Pericardium fibroblast (primary cell): ENCODE data around the gene PCDHGA1. TPM values are rescaled to one million over a fixed set of nuclear protein-coding genes. Genes with fewer than 3 reads are reported as not detected.

ENCODE experiments used
- total RNA-seq: library from RNA; depleted of rRNA; stranded (reverse); fragments of >200 nt; gene quantifications from 2 replicates; pipeline ENCODE4 v1.2.3, GENCODE V29; 2015

PCDHGA1 gene
- total RNA-seq, 1 donor from 2014 or later = 0.85 TPM

DNA sequence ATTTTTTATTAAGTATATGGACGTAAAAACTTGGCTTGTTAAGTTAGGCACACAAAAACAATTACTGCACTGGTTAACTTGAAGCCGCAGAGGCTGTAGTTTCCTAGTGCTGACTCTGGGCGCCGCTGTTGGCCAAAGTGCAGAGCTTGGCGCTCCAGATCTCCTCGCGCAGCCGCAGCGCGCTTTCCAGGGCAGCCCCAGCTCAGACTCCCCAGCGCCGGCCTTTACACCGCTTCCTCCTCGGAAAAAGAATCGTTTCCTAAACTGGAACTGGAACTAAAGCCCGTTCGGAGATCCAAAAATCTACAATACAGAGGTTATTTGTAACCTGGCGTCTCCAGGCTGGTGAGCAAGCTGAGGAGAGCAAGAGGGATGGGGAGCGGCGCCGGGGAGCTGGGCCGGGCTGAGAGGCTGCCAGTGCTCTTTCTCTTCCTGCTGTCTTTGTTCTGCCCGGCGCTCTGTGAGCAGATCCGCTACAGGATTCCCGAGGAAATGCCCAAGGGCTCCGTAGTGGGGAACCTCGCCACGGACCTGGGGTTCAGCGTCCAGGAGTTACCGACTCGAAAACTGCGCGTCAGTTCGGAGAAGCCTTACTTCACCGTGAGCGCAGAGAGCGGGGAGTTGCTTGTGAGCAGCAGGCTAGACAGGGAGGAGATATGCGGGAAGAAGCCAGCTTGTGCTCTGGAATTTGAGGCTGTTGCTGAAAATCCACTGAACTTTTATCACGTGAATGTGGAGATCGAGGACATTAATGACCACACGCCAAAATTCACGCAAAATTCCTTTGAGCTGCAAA is 67.6 kb downstream of the PCDHGA1 start, which contains the start of gene PCDHGB5:
Gene PCDHGB5 (plus strand): TSS at position 192 of the 796 bp plus-strand sequence. CDS start 181 bp downstream, at position 373.

GRCh38 chr5:141402553-141403243 is 72.4 kb downstream of the PCDHGA1 start, which contains the start of gene PCDHGA9:
PCDHGA9 (plus strand) TSS chr5:141402778; CDS start chr5:141402953, 175 bp downstream.

DNA sequence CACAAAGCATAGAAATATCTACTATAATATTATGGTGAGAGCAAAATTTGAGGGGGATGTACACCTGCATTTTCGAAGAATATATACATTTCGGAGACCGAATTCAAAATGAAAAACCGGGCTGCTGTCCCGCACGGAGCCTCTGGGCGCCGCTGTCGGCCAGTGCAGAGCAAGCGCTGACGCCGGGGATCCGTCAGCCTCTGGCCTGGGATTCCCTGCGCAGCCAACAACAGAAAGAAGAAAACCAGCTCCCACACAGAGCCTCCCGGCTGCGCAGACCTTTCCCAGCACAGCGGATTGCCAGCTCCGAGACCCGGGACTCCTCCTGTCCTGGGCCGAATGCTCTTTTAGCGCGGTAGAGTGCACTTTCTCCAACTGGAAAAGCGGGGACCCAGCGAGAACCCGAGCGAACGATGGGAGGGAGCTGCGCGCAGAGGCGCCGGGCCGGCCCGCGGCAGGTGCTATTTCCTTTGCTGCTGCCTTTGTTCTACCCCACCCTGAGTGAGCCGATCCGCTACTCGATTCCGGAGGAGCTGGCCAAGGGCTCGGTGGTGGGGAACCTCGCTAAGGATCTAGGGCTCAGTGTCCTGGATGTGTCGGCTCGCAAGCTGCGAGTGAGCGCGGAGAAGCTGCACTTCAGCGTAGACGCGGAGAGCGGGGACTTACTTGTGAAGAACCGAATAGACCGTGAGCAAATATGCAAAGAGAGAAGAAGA is 77.6 kb downstream of the PCDHGA1 start, which contains the start of gene PCDHGB6:
Gene PCDHGB6 (plus strand): TSS at position 232 of the 716 bp plus-strand sequence. CDS start 182 bp downstream, at position 414.

GRCh38 chr5:141412854-141413539 is 82.7 kb downstream of the PCDHGA1 start, which contains the start of gene PCDHGA10:
PCDHGA10 (plus strand) TSS chr5:141412987; CDS start chr5:141413176, 189 bp downstream.

GRCh38 chr5:141417494-141418172 is 87.3 kb downstream of the PCDHGA1 start, which contains the start of gene PCDHGB7:
PCDHGB7 (plus strand) TSS chr5:141417677; CDS start chr5:141417860, 183 bp downstream.

DNA sequence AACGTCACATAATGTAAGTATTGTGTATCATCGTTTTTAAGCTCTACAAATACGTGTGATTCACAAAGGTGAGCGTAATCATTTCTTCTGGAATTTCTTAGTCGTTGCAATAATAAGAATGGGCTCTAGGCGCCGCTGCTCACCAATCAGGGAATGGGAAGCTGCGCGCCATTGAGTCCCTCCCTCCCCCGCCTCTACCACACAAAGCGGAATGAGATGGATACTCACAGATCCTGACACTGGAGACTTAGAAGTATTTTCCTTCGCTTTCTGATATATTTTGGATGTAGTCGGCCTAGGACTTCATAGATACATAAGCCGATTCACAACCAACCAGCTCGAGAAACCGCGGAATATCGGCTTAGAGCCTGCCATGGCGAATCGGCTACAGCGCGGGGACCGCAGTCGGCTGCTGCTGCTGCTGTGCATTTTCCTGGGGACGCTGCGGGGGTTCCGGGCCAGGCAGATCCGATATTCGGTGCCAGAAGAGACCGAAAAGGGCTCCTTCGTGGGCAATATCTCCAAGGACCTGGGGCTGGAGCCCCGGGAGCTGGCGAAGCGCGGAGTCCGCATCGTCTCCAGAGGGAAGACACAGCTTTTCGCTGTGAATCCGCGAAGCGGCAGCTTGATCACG is 90.7 kb downstream of the PCDHGA1 start, which contains the start of gene PCDHGA11:
Gene PCDHGA11 (plus strand): TSS at position 197 of the 634 bp plus-strand sequence. CDS start 177 bp downstream, at position 374.

GRCh38 chr5:141430332-141431113 is 100.2 kb downstream of the PCDHGA1 start, which contains the start of gene PCDHGA12:
PCDHGA12 (plus strand) TSS chr5:141430507; CDS start chr5:141430760, 253 bp downstream.

DNA sequence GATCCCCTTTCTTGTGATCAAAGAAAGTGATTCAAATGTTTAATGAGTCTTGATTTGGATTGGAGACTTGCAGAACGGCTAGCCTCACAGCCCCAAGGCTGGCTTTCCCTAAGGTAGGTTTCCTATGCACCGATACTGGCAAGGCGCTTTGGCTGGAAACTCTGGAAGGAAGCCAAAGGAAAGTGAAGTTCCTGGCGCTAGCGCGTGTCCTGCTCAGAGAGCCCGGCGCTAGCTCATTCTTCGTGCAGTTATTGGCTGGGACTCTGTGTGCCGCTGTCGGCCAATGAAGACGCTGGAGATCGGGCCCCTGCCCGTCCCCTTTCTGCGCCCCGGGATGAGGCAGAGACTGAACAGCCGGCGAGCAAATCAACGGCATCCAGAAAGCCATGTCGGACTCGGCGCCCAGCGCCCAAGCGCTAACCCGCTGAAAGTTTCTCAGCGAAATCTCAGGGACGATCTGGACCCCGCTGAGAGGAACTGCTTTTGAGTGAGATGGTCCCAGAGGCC is 145.4 kb downstream of the PCDHGA1 start, which contains the start of gene PCDHGC3:
Gene PCDHGC3 (plus strand): TSS at position 342 of the 507 bp plus-strand sequence. CDS start 151 bp downstream, at position 493.

DNA sequence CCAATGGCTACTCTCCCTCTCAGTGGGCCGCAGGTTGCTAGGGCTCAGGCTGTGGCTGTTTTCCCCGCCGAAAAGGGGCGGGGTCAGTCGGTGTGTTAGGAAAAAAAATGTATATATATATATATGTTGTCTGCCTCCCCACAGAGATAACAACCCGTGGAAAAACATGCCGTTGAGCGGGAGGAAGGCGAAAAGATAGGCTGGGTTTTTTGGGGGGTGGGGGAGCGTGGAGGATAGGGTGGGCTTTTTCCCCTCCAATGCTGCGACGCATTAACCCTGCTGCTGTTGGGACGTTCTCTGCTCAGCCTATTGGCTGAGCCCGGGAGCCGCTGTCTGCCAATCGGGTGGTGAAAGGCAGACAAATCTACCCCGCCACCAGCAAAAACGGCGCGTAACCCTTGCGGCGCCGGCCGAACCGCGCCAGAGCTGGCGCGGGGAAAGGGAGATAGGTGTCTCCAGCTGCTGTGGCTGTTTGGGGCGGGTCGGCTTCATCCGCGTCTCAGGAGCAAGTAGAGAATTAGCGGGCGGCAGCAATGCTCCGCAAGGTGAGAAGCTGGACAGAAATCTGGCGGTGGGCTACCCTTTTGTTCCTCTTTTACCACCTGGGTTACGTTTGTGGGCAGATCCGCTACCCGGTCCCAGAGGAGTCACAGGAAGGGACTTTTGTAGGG is 154.5 kb downstream of the PCDHGA1 start, which contains the start of gene PCDHGC4:
Gene PCDHGC4 (plus strand): TSS at position 390 of the 671 bp plus-strand sequence. CDS start 144 bp downstream, at position 534.

GRCh38 chr5:141488591-141489561 is 158.6 kb downstream of the PCDHGA1 start, which contains the start of gene PCDHGC5:
PCDHGC5 (plus strand) TSS chr5:141489081; CDS start chr5:141489241, 160 bp downstream.

Other genes starting within 250 kb of the PCDHGA1 start
- gene PCDHB2, start 235.9 kb upstream of the PCDHGA1 start, total RNA-seq = 0.09 and 0.93 TPM in 2 replicates
- 0.23 TPM in 1 of 2 replicates, not detected in the other for gene PCDHB3, start 230.0 kb upstream of the PCDHGA1 start, total RNA-seq
- gene PCDHB4, start 208.7 kb upstream of the PCDHGA1 start, total RNA-seq = 0.35 and 0.94 TPM in 2 replicates
- 0.34 and 2.2 TPM in 2 replicates for gene PCDHB5, start 195.3 kb upstream of the PCDHGA1 start, total RNA-seq
- 0.12 TPM in 1 of 2 replicates, not detected in the other for gene PCDHB6, start 180.5 kb upstream of the PCDHGA1 start, total RNA-seq
- 0.23 and 0.34 TPM in 2 replicates for gene PCDHB7, start 157.9 kb upstream of the PCDHGA1 start, total RNA-seq
- not detected in 2 replicates for gene PCDHB8, start 152.7 kb upstream of the PCDHGA1 start, total RNA-seq
- gene PCDHB16, start 148.1 kb upstream of the PCDHGA1 start, total RNA-seq = under 0.01 and 1.1 TPM in 2 replicates
- gene PCDHB9, start 143.4 kb upstream of the PCDHGA1 start, total RNA-seq = 0.23 and 0.43 TPM in 2 replicates
- 0.12 and 0.17 TPM in 2 replicates for gene PCDHB10, start 138.2 kb upstream of the PCDHGA1 start, total RNA-seq
- 0.12 TPM in 1 of 2 replicates, not detected in the other for gene PCDHB11, start 130.9 kb upstream of the PCDHGA1 start, total RNA-seq
- under 0.01 and 0.26 TPM in 2 replicates for gene PCDHB12, start 121.8 kb upstream of the PCDHGA1 start, total RNA-seq
- gene PCDHB13, start 116.6 kb upstream of the PCDHGA1 start, total RNA-seq = 0.35 and 0.43 TPM in 2 replicates
- gene PCDHB14, start 107.2 kb upstream of the PCDHGA1 start, total RNA-seq = 0.70 TPM in 1 of 2 replicates, not detected in the other
- under 0.01 and 0.12 TPM in 2 replicates for gene PCDHB15, start 85.1 kb upstream of the PCDHGA1 start, total RNA-seq
- gene SLC25A2, start 26.5 kb upstream of the PCDHGA1 start, total RNA-seq = not detected in 2 replicates
- gene TAF7, start 9.7 kb upstream of the PCDHGA1 start, total RNA-seq = 34.3 and 45.5 TPM in 2 replicates
- gene PCDHGA2, start 8.2 kb downstream of the PCDHGA1 start, total RNA-seq = 2.2 and 3.5 TPM in 2 replicates
- gene PCDHGA3, start 13.3 kb downstream of the PCDHGA1 start, total RNA-seq = 1.8 and 4.4 TPM in 2 replicates
- 0.82 and 0.94 TPM in 2 replicates for gene PCDHGB1, start 19.6 kb downstream of the PCDHGA1 start, total RNA-seq
- gene PCDHGA4, start 24.5 kb downstream of the PCDHGA1 start, total RNA-seq = 2.8 and 3.9 TPM in 2 replicates
- gene PCDHGB2, start 29.5 kb downstream of the PCDHGA1 start, total RNA-seq = 0.77 and 3.3 TPM in 2 replicates
- gene PCDHGA5, start 33.6 kb downstream of the PCDHGA1 start, total RNA-seq = 0.68 and 2.1 TPM in 2 replicates
- 0.58 and 1.8 TPM in 2 replicates for gene PCDHGB3, start 39.7 kb downstream of the PCDHGA1 start, total RNA-seq
- gene PCDHGA6, start 43.4 kb downstream of the PCDHGA1 start, total RNA-seq = 3.7 and 4.3 TPM in 2 replicates
- gene PCDHGA7, start 52.2 kb downstream of the PCDHGA1 start, total RNA-seq = 4.4 and 5.1 TPM in 2 replicates
- 11.6 and 12.8 TPM in 2 replicates for gene PCDHGB4, start 57.2 kb downstream of the PCDHGA1 start, total RNA-seq
- gene PCDHGA8, start 62.1 kb downstream of the PCDHGA1 start, total RNA-seq = 0.70 and 1.4 TPM in 2 replicates
- gene PCDHGB5, start 67.4 kb downstream of the PCDHGA1 start, total RNA-seq = 19.2 and 23.3 TPM in 2 replicates
- 1.4 and 2.5 TPM in 2 replicates for gene PCDHGA9, start 72.3 kb downstream of the PCDHGA1 start, total RNA-seq
- 0.93 and 1.4 TPM in 2 replicates for gene PCDHGB6, start 77.5 kb downstream of the PCDHGA1 start, total RNA-seq
- gene PCDHGA10, start 82.5 kb downstream of the PCDHGA1 start, total RNA-seq = 6.9 and 8.6 TPM in 2 replicates
- 8.3 and 12.5 TPM in 2 replicates for gene PCDHGB7, start 87.2 kb downstream of the PCDHGA1 start, total RNA-seq
- gene PCDHGA11, start 90.5 kb downstream of the PCDHGA1 start, total RNA-seq = 11.7 and 12.9 TPM in 2 replicates
- 18.8 and 27.2 TPM in 2 replicates for gene PCDHGA12, start 100.0 kb downstream of the PCDHGA1 start, total RNA-seq
- gene PCDHGC3, start 145.5 kb downstream of the PCDHGA1 start, total RNA-seq = 55.5 and 77.5 TPM in 2 replicates
- 0.23 and 0.26 TPM in 2 replicates for gene PCDHGC4, start 154.5 kb downstream of the PCDHGA1 start, total RNA-seq
- 0.43 and 0.58 TPM in 2 replicates for gene PCDHGC5, start 158.6 kb downstream of the PCDHGA1 start, total RNA-seq